Measurements from ENCODE around the gene CCDC81.
"Not testable (repeated sequence)": the region's sequence is repeated elsewhere in the genome, so short reads cannot be mapped to it uniquely, and the experiment has no call there.

The CCDC81 gene

GRCh38 chr11:86386746-86387145 is 12.1 kb downstream of the CCDC81 start:
- DNase-seq (ENCODE audit: low read depth in 2 of 2) = no peak

- no peak for DNase-seq (ENCODE audit: low read depth in 2 of 2)
Measured at GRCh38 chr11:86388198-86388597, 13.5 kb downstream of the CCDC81 start.

- DNase-seq (ENCODE audit: low read depth in 2 of 2) = no peak
Measured at GRCh38 chr11:86390487-86390886, 15.8 kb downstream of the CCDC81 start.

- DNase-seq (ENCODE audit: low read depth in 2 of 2) = no peak
Measured at GRCh38 chr11:86395061-86395551, 20.4 kb downstream of the CCDC81 start.

- DNase-seq (ENCODE audit: low read depth in 2 of 2) = peak in 1 of 2 experiments; percentile 29
Measured at GRCh38 chr11:86396396-86396795, 21.7 kb downstream of the CCDC81 start.

- DNase-seq (ENCODE audit: low read depth in 2 of 2) = no peak
Measured at GRCh38 chr11:86397351-86397750, 22.7 kb downstream of the CCDC81 start.

- no peak for DNase-seq (ENCODE audit: low read depth in 2 of 2)
Measured at GRCh38 chr11:86398106-86398505, 23.4 kb downstream of the CCDC81 start.

GRCh38 chr11:86403458-86403857 is 28.8 kb downstream of the CCDC81 start:
- no peak for DNase-seq (ENCODE audit: low read depth in 2 of 2)

- DNase-seq (ENCODE audit: low read depth in 2 of 2) = no peak
Measured at GRCh38 chr11:86408845-86409244, 34.2 kb downstream of the CCDC81 start.

GRCh38 chr11:86414032-86414431 is 39.3 kb downstream of the CCDC81 start:
- no peak for DNase-seq (ENCODE audit: low read depth in 2 of 2)

- DNase-seq (ENCODE audit: low read depth in 2 of 2) = no peak
Measured at GRCh38 chr11:86415026-86415425, 40.3 kb downstream of the CCDC81 start.

- DNase-seq (ENCODE audit: low read depth in 2 of 2) = no peak
Measured at GRCh38 chr11:86416494-86416893, 41.8 kb downstream of the CCDC81 start.

GRCh38 chr11:86416951-86417350 is 42.3 kb downstream of the CCDC81 start:
- not testable (repeated sequence) for DNase-seq (ENCODE audit: low read depth in 2 of 2)

- no peak for DNase-seq (ENCODE audit: low read depth in 2 of 2)
Measured at GRCh38 chr11:86418106-86418505, 43.4 kb downstream of the CCDC81 start.

GRCh38 chr11:86418513-86418912 is 43.8 kb downstream of the CCDC81 start:
- no peak for DNase-seq (ENCODE audit: low read depth in 2 of 2)

- DNase-seq (ENCODE audit: low read depth in 2 of 2) = no peak
Measured at GRCh38 chr11:86418917-86419316, 44.2 kb downstream of the CCDC81 start.

GRCh38 chr11:86421946-86422345 is 47.3 kb downstream of the CCDC81 start:
- DNase-seq (ENCODE audit: low read depth in 2 of 2) = no peak

- no peak for DNase-seq (ENCODE audit: low read depth in 2 of 2)
Measured at GRCh38 chr11:86422371-86422770, 47.7 kb downstream of the CCDC81 start.

- not testable (repeated sequence) for DNase-seq (ENCODE audit: low read depth in 2 of 2)
Measured at GRCh38 chr11:86423488-86423887, 48.8 kb downstream of the CCDC81 start.

GRCh38 chr11:86427441-86427840 is 52.8 kb downstream of the CCDC81 start:
- no peak for DNase-seq (ENCODE audit: low read depth in 2 of 2)

GRCh38 chr11:86431258-86431657 is 56.6 kb downstream of the CCDC81 start:
- DNase-seq (ENCODE audit: low read depth in 2 of 2) = no peak

GRCh38 chr11:86433361-86434095 is 58.8 kb downstream of the CCDC81 start:
- not testable (repeated sequence) for DNase-seq (ENCODE audit: low read depth in 2 of 2)

GRCh38 chr11:86435711-86436110 is 61.0 kb downstream of the CCDC81 start:
- no peak for DNase-seq (ENCODE audit: low read depth in 2 of 2)

- DNase-seq (ENCODE audit: low read depth in 2 of 2) = peak in 1 of 2 experiments; percentile 34
Measured at GRCh38 chr11:86438685-86439084, 64.0 kb downstream of the CCDC81 start.
